Psoas muscle (tissue), 7 donors: ENCODE results near the gene YIPF2. TPM values are rescaled to one million over a fixed set of nuclear protein-coding genes. Genes with fewer than 3 reads are reported as not detected.

Experiments used
- polyA plus RNA-seq, 3 donors: library from polyadenylated mRNA; stranded (reverse); fragments of 200-250 nt; gene quantifications; one replicate each; pipeline ENCODE4 v1.2.3, GENCODE V29; 2013
- total RNA-seq, 4 donors: library from RNA; stranded (reverse); fragmentation: NEBNext Ultra II Directional in 2 of 4; extraction: Animal tissue kit (Norgen Biotek cat#: 25700) in 2 of 4; gene quantifications; one replicate each; pipeline versions ENCODE4 v1.2.1 to v1.2.4, GENCODE V29; 2021 to 2023
- donor health status: healthy with polysubstance abuse.
- donor health status: DM: no; HTN: no; CAD: no; lungs with moderate emphysema.
- donor health status: Bipolar disorder and iron deficiency.
- donor health status: healthy.
- donor health status: DM: no; HTN: no; CAD: no.
- donor health status: DM: no; HTN: no; CAD: no.
- donor health status: DM: yes; HTN: yes; CAD: no.

YIPF2 gene
- total and polyA plus RNA-seq, 7 donors: 12.1 to 18.5 (median 16.9) TPM

Other genes starting within 250 kb of the YIPF2 start
- gene QTRT1, start 227.2 kb downstream of the YIPF2 start, total RNA-seq: 10 to 100 TPM; 24.7 to 28.8 (median 27.1) TPM
- 10 to 100 TPM; 15.9 to 33.4 (median 28.6) TPM for gene QTRT1, start 227.2 kb downstream of the YIPF2 start, polyA plus RNA-seq
- gene DNM2, start 210.6 kb downstream of the YIPF2 start, total RNA-seq: 100 to 1,000 TPM; 117 to 143 (median 130) TPM
- gene DNM2, start 210.6 kb downstream of the YIPF2 start, polyA plus RNA-seq: 100 to 1,000 TPM in 1 of 3 donors, 10 to 100 TPM in 2; 70.6 to 149 (median 74.1) TPM
- gene TMED1, start 92.4 kb downstream of the YIPF2 start, total RNA-seq: 10 to 100 TPM; 30.1 to 37.5 (median 34.2) TPM
- 10 to 100 TPM; 54.4 to 79.3 (median 57.6) TPM for gene TMED1, start 92.4 kb downstream of the YIPF2 start, polyA plus RNA-seq
- 1 to 10 TPM in 3 of 4 donors, under 1 TPM in 1; 0.30 to 1.8 (median 1.4) TPM for gene C19orf38, start 80.2 kb downstream of the YIPF2 start, total RNA-seq
- gene C19orf38, start 80.2 kb downstream of the YIPF2 start, polyA plus RNA-seq: 1 to 10 TPM; 1.0 to 2.9 (median 1.3) TPM
- gene CARM1, start 57.1 kb downstream of the YIPF2 start, total RNA-seq: 100 to 1,000 TPM in 2 of 4 donors, 10 to 100 TPM in 2; 59.1 to 105 (median 88.6) TPM
- 100 to 1,000 TPM in 1 of 3 donors, 10 to 100 TPM in 2; 61.1 to 110 (median 94.7) TPM for gene CARM1, start 57.1 kb downstream of the YIPF2 start, polyA plus RNA-seq
- gene TIMM29, start 172 bp upstream of the YIPF2 start, total RNA-seq: 10 to 100 TPM; 12.9 to 24.2 (median 17.0) TPM
- gene TIMM29, start 172 bp upstream of the YIPF2 start, polyA plus RNA-seq: 10 to 100 TPM; 17.1 to 29.0 (median 20.2) TPM
- gene SMARCA4, start 32.4 kb upstream of the YIPF2 start, total RNA-seq: 10 to 100 TPM; 34.8 to 75.6 (median 50.5) TPM
- gene SMARCA4, start 32.4 kb upstream of the YIPF2 start, polyA plus RNA-seq: 100 to 1,000 TPM in 1 of 3 donors, 10 to 100 TPM in 2; 36.7 to 124 (median 51.9) TPM
- 10 to 100 TPM in 1 of 4 donors, 1 to 10 TPM in 3; 3.2 to 10.1 (median 6.0) TPM for gene LDLR, start 160.8 kb upstream of the YIPF2 start, total RNA-seq
- gene LDLR, start 160.8 kb upstream of the YIPF2 start, polyA plus RNA-seq: 1 to 10 TPM; 1.7 to 5.4 (median 2.2) TPM
- 1 to 10 TPM in 2 of 4 donors, under 1 TPM in 2; 0.51 to 1.7 (median 0.98) TPM for gene SPC24, start 227.1 kb upstream of the YIPF2 start, total RNA-seq
- gene SPC24, start 227.1 kb upstream of the YIPF2 start, polyA plus RNA-seq: under 1 TPM; 0.14 to 0.55 (median 0.44) TPM